CD14-positive monocyte (primary cell): ENCODE measurements around the gene FGA. TPM values are rescaled to one million over a fixed set of nuclear protein-coding genes. Genes with fewer than 3 reads are reported as not detected.

Source experiments
- DNase-seq, 3 donors: peaks; one replicate each; pipeline ENCODE4 v3.0.0-alpha.2; 2011 to 2022
- H2AFZ ChIP-seq: 2 replicates; pipeline ENCODE4 v1.6.0; 2012; ENCODE audit warnings: mild to moderate bottlenecking, low read depth, low read length, inconsistent platforms; ENCODE audit not compliant: insufficient read depth, poor library complexity, severe bottlenecking
- H3K27ac ChIP-seq, 2 donors: 1 replicate in 1 of 2; 2 replicates in 1 of 2; pipeline ENCODE4 v1.5.1; 2012 to 2013; ENCODE audit warnings: low read length in 2 of 2, control low read depth in 1 of 2, inconsistent platforms in 1 of 2, low read depth in 1 of 2, mild to moderate bottlenecking in 1 of 2
- H3K27me3 ChIP-seq, 2 donors: one replicate each; pipeline versions ENCODE4 v1.6.0 to v1.6.1; 2011 to 2013; ENCODE audit warnings: low read length in 2 of 2; ENCODE audit not compliant: control insufficient read depth in 2 of 2, insufficient read depth in 2 of 2
- H3K36me3 ChIP-seq, 2 donors: replicated peaks in 1 of 2; 1 replicate in 1 of 2; 2 replicates in 1 of 2; pipeline versions ENCODE4 v1.5.1 to v1.6.1; 2012 to 2013; ENCODE audit warnings: low read length in 2 of 2, control low read depth in 1 of 2, inconsistent platforms in 1 of 2, mild to moderate bottlenecking in 1 of 2; ENCODE audit not compliant: insufficient read depth in 2 of 2, control insufficient read depth in 1 of 2
- H3K4me1 ChIP-seq, 2 donors: 1 replicate in 1 of 2; 2 replicates in 1 of 2; pipeline versions ENCODE4 v1.5.1 to v1.6.1; 2012 to 2013; ENCODE audit warnings: low read length in 2 of 2, control low read depth in 1 of 2, inconsistent platforms in 1 of 2, mild to moderate bottlenecking in 1 of 2, moderate library complexity in 1 of 2; ENCODE audit not compliant: insufficient read depth in 2 of 2, control insufficient read depth in 1 of 2
- H3K4me2 ChIP-seq: replicated peaks from 2 replicates; pipeline ENCODE3; 2012; ENCODE audit warnings: low read length, moderate library complexity, mild to moderate bottlenecking; ENCODE audit not compliant: poor library complexity, severe bottlenecking; ENCODE audit errors: extremely low read depth
- H3K4me3 ChIP-seq, 3 experiments: fragments of 200-600 bp in 1 of 3; sonication (generic) in 1 of 3; replicated peaks in 1 of 3; 1 replicate in 2 of 3; 2 replicates in 1 of 3; pipeline ENCODE4 v1.5.1; 2011 to 2013; ENCODE audit warnings: low read length in 3 of 3, mild to moderate bottlenecking in 3 of 3, control low read depth in 2 of 3, low read depth in 2 of 3, inconsistent platforms in 1 of 3, moderate library complexity in 1 of 3
- H3K79me2 ChIP-seq: 2 replicates; pipeline ENCODE4 v1.6.0; 2012; ENCODE audit warnings: mild to moderate bottlenecking, control low read depth, inconsistent platforms, low read length, moderate library complexity; ENCODE audit not compliant: insufficient read depth
- H3K9ac ChIP-seq: 2 replicates; pipeline ENCODE4 v1.6.0; 2017; ENCODE audit warnings: low read length, mild to moderate bottlenecking; ENCODE audit not compliant: insufficient read depth, poor library complexity, severe bottlenecking
- H3K9me3 ChIP-seq, 2 donors: replicated peaks in 1 of 2; 1 replicate in 1 of 2; 2 replicates in 1 of 2; pipeline versions ENCODE4 v1.5.1 to v1.6.1; 2012 to 2013; ENCODE audit warnings: low read length in 2 of 2, control low read depth in 1 of 2; ENCODE audit not compliant: control insufficient read depth in 1 of 2, insufficient read depth in 1 of 2
- H4K20me1 ChIP-seq: 2 replicates; pipeline ENCODE4 v1.6.0; 2012; ENCODE audit warnings: mild to moderate bottlenecking, low read length, control low read depth, moderate library complexity; ENCODE audit not compliant: insufficient read depth
- H3K27ac Mint-ChIP-seq, 7 donors: one replicate each; pipeline ENCODE4 v1.8.0; 2020; ENCODE audit warnings: mild to moderate bottlenecking in 7 of 7, mixed read lengths in 7 of 7, moderate library complexity in 6 of 7, inconsistent platforms in 2 of 7
- H3K27me3 Mint-ChIP-seq, 3 donors: one replicate each; pipeline ENCODE4 v1.8.0; 2021 to 2022; ENCODE audit warnings: low read depth in 3 of 3, mild to moderate bottlenecking in 3 of 3, mixed read lengths in 3 of 3, moderate library complexity in 3 of 3, inconsistent platforms in 1 of 3
- H3K36me3 Mint-ChIP-seq, 2 donors: one replicate each; pipeline ENCODE4 v1.8.0; 2020; ENCODE audit warnings: mixed read lengths in 2 of 2, inconsistent platforms in 1 of 2, mild to moderate bottlenecking in 1 of 2
- H3K4me1 Mint-ChIP-seq: one replicate; pipeline ENCODE4 v1.8.0; 2020; ENCODE audit warnings: mild to moderate bottlenecking, mixed read lengths
- H3K4me3 Mint-ChIP-seq, 2 donors: one replicate each; pipeline ENCODE4 v1.8.0; 2020; ENCODE audit warnings: mild to moderate bottlenecking in 2 of 2, mixed read lengths in 2 of 2, moderate library complexity in 1 of 2
- H3K9me3 Mint-ChIP-seq, 7 donors: one replicate each; pipeline ENCODE4 v1.8.0; 2020 to 2022; ENCODE audit warnings: mixed read lengths in 7 of 7, mild to moderate bottlenecking in 6 of 7, moderate library complexity in 6 of 7, inconsistent platforms in 2 of 7
- CTCF ChIP-seq: fragments of 200-600 bp; IDR thresholded peaks from one replicate; pipeline ENCODE4 v1.8.0; 2022; ENCODE audit warnings: antibody characterized with exemption, mild to moderate bottlenecking
- WGBS: methylation state at CpG from one replicate; pipeline ENCODE4 v1.1.5; 2013; ENCODE audit warnings: missing lambda C conversion rate; ENCODE audit not compliant: insufficient coverage; 5-methylcytosine and 5-hydroxymethylcytosine counted together
- intact Hi-C, 2 donors: fragments of 100-400 bp; cut with micrococcal nuclease; formaldehyde crosslinking; loops; one replicate each; pipeline versions ENCODE4 v1.15.0 to v1.15.1; 2023
- polyA plus RNA-seq, 3 donors: library from polyadenylated mRNA; depleted of rRNA in 1 of 3; unstranded in 2 of 3; stranded (reverse) in 1 of 3; fragments of 300-500 nt in 2 of 3; fragments of >200 nt in 1 of 3; fragmentation: Illumina TruSeq in 2 of 3; gene quantifications; 1 replicate in 2 of 3; 2 replicates in 1 of 3; pipeline ENCODE4 v1.2.3, GENCODE V29; 2012 to 2021

FGA gene
- polyA plus RNA-seq, 3 donors = not detected

- Mint-ChIP-seq H3K27ac (no peak overlapping the region), H3K27me3 (peaks cover 0 to 4% (median 2%) of the 10 kb centered on the region in 3 donors), H3K4me1 (no peaks in the 10 kb centered on the region), H3K9me3 (no peaks in the 10 kb centered on the region), H3K4me3 (no peak overlapping the region), H3K36me3 (no peaks in the 10 kb centered on the region)
- no peaks in the 10 kb centered on the region for H3K9me3 ChIP-seq
- H4K20me1 ChIP-seq = no peaks in the 10 kb centered on the region
- H2AFZ ChIP-seq = no peak overlapping the region
- intact Hi-C loops = no loop called here
- H3K36me3 ChIP-seq = no peaks in the 10 kb centered on the region
- no peaks in the 10 kb centered on the region for H3K79me2 ChIP-seq
- H3K9ac ChIP-seq = no peak overlapping the region
- no peak overlapping the region for H3K4me3 ChIP-seq
- no peak overlapping the region for H3K4me2 ChIP-seq
- no peak for TF ChIP-seq CTCF
- H3K27ac ChIP-seq = no peak overlapping the region
- no peaks in the 10 kb centered on the region for H3K27me3 ChIP-seq
- no peak for DNase-seq
- H3K4me1 ChIP-seq = no peaks in the 10 kb centered on the region
Observed at GRCh38 chr4:154579927-154580326, 10.6 kb downstream of the FGA start.

GRCh38 chr4:154578919-154579318 is 11.6 kb downstream of the FGA start:
- Mint-ChIP-seq H3K27me3 (peaks cover 0 to 4% (median 2%) of the 10 kb centered on the region in 3 donors), H3K9me3 (no peaks in the 10 kb centered on the region), H3K27ac (no peak overlapping the region), H3K4me1 (no peaks in the 10 kb centered on the region), H3K36me3 (no peaks in the 10 kb centered on the region), H3K4me3 (no peak overlapping the region)
- H3K9me3 ChIP-seq = no peaks in the 10 kb centered on the region
- H3K36me3 ChIP-seq = no peaks in the 10 kb centered on the region
- no peak for DNase-seq
- no peak for TF ChIP-seq CTCF
- intact Hi-C loops = no loop called here
- H3K79me2 ChIP-seq = no peaks in the 10 kb centered on the region
- H3K9ac ChIP-seq = no peak overlapping the region
- H3K4me3 ChIP-seq = no peak overlapping the region
- H3K4me1 ChIP-seq = no peaks in the 10 kb centered on the region
- H4K20me1 ChIP-seq = no peaks in the 10 kb centered on the region
- H2AFZ ChIP-seq = no peak overlapping the region
- no CpG with 5 or more reads among the region's 1 CpG for WGBS
- H3K27ac ChIP-seq = no peak overlapping the region
- no peak overlapping the region for H3K4me2 ChIP-seq
- no peaks in the 10 kb centered on the region for H3K27me3 ChIP-seq
